ENCODE data around the gene ABCB1.
"Not testable (repeated sequence)": the region's sequence is repeated elsewhere in the genome, so short reads cannot be mapped to it uniquely, and the experiment has no call there.

ABCB1 gene

DNA sequence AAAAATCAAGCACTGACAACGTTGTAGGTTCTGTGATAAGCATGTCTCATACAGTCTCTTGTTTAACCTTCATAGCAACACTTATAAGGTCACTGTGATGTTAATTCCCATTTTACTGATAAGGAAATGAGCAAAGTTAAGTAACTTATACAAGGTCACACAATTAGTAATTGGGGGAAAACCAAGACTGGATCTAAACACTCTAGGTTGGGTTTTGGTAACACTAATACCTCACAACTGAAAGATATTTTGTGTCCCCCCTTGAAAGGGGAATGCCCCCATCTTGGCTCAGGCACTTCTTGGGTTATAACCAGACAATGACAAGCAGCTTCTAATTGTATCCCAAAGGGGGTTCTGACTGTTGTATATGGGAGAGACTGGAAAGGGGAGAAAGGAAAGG lies 89.2 kb downstream of the ABCB1 start:
- no peak for DNase-seq

DNA sequence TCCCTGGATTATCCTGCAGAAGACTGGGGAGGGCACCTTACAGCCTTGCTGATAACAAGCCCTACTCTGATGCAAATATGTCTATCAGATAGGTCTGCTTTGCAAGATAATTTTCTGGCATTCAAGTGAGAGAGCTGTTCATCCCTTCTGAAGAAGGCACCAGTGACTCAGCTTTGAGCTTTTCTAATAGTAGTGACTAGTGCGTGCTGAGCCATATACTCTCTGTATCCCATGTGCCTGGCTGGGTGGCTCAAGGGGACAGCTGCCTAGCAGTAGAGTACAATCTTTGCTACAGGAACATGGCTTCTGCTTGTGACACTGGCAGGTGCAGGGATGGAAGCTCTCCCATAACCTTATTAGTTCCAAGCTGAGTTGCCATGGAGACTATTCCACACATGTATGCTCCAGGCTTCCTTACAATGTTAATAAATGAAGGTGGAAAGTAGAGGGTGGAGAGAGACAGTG lies 90.2 kb downstream of the ABCB1 start:
- DNase-seq = peak; percentile 65

DNA sequence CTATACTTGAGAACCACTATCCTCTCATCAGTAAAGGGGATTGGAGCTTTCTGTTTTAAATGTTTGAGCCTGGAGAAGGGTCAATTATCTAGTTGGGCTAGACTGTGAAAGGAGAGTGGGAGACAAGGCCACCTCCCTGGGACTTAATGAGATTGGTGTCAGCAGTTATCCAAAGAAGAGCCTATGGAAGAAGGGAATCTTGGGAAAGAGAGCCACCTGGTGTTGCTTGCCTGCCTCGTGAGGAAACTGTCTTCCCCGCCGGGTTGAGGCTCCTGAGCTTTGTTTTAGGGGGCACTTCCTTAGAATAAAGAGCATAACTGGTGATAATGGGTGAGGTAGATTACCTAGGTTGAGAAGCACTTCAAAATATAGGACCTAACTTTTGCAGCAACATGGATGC lies 93.2 kb downstream of the ABCB1 start:
- DNase-seq = no peak

DNA sequence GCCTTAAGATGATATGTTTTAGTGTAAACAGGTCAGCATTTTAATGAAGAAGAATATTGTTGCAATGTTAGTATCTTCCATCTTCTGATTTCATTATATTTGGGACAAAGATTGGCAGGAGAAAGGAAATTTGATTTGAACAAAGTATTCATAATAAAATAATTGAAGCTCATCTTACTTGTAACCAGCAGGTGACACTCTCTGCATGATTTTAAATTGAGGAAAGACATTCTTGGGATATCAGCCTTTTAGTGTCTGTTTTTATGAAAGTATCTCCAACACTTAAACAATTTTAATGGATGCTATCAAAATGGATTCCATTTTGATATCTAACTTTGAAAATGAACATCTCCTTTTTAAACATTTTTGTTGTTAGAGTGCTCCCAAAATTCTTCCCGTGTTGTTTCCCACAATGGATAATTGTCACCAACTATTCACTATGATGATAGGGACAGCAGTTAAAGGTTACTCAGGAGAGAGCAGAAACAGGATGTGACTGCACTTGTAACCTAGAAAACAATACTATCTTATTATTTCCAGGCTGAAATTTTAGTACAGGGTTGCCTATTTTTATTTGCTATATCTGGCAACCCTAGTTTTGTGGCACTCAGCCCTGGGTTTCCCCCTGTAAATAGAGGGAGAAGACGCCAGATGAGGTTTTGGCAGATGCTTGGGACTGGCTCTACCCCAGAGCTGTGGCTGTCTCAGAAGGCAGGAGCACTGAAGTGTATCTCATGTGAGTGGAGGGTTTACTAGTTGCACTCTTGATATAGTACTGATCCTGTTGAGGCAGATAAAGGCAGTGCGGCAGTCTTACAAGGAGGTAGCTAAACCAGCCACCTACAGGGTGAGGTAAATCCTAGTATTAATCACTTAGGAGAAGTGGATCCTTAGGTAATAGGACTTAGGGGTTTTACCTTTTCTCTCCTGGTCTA lies 94.2 kb downstream of the ABCB1 start:
- DNase-seq = peak; percentile 25

DNA sequence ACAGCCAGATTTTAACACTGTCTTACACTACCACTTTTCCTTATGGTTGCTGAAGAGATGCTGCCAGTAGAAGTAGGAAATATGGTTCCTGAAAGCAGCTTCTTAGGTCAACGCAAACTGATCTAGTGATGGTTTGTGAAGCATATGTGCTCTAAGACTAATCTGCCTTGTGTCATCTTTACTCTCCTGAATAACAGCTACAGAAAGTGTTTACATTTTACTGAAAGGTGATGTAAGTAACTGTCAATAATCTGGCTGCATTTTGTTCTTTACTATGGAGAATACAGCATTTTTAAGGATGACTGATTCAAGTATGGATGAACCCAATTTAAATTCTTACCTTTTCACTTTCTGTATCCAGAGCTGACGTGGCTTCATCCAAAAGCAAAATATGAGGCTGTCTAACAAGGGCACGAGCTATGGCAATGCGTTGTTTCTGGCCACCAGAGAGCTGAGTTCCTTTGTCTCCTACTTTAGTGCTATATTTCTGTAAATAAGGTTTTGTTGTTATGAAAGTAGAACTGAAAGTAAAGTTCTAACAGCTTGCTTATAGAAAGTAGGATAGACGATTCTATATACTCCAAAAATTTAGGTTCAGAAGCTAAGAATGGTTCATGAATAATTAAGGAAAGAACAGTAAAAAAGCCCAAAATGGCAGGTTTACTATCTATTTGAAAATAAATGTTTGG lies 95.0 kb downstream of the ABCB1 start:
- no peak for DNase-seq

DNA sequence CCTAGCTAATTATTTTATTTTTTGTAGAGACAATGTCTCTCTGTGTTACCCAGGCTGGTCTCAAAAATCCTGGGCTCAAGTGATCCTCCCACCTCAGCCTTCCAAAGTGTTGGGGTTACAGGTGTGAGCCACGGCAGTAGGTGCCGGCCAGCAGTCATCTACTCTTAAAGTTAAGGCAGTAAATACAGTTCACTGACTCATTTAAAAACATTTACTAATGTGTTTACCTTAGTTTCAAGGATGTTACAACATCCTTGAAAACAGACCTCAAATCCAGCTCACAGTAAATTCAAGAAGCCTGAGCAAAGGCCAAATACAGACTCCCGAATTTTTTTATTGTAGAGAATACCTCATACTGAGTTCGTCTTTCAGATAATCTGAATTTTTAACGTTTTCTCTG lies 95.6 kb downstream of the ABCB1 start:
- DNase-seq = no peak

DNA sequence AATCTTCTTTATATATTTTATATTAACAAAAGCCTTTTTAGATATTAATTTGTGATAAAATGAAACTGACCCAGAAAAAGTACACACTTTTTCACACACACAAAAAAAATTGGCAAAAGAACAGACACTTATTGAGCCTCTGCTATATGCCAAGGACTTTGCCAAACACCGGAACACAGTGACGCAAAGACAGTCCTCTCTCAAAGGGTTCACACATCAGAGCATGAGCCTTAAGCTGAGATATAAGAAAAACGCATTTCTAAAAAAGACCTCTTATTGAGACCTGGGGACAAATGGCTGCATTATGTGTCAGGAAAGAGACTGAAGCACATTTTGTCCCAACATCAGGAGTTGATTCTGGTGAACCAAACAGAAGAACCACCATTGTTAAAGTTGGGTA lies 101.2 kb downstream of the ABCB1 start:
- no peak for DNase-seq

DNA sequence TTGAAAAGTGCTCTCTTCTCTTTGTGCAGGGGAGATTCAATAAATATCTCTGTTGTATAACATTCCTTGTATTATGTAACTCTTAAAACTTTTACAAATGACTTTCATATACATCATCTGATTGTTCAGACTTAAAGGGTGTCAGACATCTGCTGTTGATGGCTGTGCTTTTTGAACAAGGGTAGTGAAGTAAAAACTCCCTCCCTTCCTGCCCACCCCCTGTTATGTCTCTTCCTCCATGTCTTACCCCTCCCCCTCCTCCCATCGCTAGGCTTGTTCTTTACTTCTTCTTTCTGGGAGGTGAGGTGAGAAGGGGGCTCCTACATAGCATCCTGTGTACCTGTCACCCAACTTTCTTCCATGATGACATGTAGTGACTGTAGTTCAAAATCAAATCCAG lies 101.8 kb downstream of the ABCB1 start:
- DNase-seq = no peak

DNA sequence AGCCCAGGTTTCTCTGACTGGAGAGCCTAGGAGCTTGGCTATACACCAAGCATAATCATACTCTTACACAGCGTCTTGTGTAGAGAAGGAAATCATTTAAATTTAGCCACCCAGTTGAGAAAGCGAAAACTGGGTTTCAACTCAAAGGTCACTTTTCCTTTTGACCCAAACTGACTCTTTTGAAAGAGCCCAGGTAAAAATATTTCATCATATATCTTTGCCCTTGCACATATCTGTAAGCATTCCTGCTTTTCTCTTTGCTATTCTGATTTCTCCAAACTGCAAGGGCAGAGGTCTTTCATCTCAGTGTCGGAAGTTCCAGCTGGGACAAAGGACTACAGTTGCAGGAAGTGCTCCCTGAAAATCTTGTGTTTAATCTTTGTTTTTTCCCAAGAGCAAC lies 103.2 kb downstream of the ABCB1 start:
- DNase-seq = no peak

DNA sequence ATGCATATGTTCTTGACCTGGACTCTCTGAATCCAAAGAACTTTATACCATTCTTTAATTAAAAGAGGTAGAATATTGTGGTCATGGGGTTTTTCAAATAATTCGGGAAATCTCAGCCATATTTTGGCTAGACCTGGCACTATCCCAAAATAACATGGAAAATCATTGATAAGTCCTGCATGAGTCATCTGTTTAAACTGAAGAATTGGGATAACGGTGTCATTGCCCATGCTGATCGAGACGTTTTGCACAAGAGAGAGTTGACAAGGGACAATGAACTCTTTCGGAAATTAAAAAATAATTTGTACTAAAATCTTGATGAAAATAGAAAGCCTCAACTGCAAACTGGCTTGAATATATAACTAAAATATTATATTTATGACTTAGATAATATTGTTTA lies 105.3 kb downstream of the ABCB1 start:
- no peak for DNase-seq

DNA sequence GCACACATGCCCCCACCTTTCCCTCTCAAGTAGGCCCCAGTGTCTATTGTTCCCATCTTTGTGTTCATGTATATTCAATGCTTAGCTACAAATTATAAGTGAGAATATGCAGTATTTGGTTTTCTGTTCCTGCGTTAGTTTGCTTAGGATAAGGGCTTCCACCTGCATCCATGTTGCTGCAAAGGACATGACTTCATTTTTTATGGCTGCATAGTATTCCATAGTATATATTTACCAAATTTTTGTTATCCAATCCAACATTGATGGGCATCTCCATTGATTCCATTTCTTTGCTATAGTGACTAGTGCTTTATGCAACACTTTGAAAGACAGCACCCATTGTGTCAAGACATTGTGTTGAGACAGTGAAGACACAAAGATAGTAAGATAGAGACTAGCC lies 106.2 kb downstream of the ABCB1 start:
- no peak for DNase-seq

DNA sequence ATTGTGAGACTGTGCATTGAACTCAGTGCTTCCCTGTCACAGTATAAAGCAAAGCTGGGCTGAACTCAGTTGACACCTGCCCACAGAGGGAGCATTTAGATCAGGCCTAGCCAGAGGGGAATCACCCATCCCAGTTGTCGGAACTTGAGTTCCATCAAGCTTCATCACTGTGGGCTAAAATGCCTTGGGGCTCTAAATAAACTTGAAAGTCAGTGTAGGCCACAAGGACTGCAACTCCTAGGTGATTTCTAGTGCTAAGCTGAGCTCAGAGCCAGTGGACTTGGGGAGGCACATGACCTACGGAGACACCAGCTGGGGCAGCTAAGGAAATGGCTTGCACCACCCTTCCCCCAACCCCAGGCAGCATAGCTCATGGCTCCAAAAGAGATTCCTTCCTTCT lies 117.6 kb downstream of the ABCB1 start:
- no peak for DNase-seq

DNA sequence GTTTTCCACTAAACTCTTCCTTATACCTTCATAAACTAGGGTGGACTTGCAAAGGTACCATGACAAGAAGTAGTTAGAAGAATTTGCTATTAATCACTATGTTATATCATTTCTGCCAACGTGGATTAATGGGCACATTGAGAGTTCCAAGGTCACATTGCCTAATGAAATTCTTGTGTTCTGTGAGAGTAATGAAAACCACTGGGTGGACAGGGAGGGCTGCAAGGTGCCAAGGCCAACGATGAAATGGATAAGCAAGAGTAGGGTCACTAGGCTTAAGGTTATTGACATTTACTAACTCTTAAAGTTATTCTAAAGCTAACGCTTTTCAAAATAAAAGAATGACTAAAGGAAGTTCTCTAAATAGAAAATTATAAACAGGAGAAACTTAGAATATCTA lies 118.6 kb downstream of the ABCB1 start:
- DNase-seq = no peak

DNA sequence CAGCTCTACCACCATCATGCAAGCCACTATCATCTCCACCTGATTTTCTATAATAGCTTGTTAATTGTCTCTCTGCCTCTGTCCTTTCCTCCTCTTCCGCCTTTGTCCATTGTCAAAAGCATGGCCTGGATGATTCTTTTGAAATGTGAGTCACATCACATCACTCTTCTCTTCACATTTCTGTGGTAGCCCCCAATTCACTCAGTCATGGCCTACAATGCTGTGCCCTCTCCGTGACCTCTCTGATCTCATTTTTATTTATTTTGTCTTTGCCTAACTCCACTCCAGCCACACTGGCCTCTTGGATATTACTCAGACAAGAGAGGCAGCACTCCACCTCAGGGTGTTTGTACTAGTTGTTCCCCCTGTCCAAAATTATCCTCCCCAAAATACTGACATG lies 120.3 kb downstream of the ABCB1 start:
- no peak for DNase-seq

DNA sequence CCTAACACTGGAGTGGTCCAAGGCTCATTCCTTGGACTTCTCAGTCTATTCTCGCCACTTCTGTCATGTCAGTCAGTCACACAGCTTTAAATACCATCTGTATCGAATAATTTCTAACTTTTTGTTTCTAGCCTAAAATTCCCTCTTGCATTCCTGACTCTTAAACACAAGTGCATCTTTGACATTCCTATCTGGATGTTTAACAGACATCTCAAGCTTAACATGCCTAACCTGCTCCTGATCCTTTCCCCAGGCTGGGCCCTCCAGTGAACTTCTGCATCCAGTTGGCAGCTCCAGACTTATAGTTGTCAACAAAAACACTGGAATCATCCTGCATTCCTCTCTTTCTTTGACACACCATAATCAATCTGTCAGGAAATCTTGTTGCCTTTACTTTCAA lies 120.7 kb downstream of the ABCB1 start:
- DNase-seq = no peak

DNA sequence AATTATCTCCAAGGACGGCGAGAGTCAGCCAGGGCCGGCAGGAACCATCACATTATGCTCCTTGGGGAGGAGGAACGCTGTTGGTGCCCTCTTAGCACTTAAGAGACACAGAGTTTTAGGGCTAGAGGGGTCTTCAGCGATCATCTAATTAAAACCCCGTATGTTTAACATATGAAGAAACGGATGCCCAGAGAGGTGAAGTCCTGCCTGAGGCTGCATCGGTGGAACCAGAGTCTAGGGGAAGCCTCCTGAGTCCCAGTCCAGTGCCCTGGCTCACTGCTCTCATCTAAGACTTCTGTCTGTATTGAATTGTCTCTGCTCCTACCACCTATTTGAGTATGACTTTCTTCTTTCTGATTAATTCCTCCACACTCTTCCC lies 124.5 kb downstream of the ABCB1 start:
- DNase-seq = no peak

DNA sequence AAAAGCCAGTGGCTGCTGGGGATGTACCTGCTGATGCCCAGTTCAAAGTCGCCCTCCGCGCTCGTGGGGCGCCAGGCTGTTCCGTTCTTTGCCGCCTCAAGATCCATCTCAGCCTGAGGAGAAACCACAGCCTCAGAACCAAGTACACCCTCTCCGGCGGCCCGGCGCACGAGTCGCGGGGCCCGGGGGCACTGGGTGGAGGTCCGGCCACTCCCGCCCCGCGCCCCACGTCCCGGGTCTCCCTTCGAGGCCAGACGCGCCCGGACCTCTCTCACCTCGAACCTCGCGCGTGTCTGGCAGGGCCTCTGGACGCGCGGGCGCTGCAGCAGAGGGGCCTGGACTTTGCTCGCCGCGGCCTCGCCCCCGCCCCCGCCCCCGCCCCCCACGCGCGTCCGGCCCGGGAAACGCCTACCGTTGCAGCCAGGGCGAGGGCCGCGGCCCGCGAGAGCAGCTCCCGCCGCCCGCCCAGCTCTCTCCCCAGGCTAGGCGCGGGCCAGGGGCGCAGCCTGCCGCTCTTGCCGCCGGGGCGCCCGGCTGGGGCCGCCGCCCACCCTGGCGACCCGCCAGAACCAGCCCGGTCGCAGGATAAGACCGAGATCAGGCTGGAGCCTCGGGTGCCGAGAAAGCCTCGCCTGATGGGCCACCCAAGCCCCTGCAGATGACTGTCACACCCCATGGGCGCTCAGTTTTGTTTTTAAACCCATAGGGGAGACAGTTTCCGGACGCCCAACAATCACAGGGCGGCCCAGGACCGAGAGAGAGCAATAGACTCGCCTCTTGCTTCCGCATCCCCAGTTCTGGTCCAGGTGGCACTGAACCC lies 125.1 kb downstream of the ABCB1 start, which contains the start of gene ABCB4:
Gene ABCB4 (minus strand): TSS at position 322 of the 820 bp plus-strand sequence. CDS start 215 bp downstream, at position 107.
- DNase-seq = no peak

DNA sequence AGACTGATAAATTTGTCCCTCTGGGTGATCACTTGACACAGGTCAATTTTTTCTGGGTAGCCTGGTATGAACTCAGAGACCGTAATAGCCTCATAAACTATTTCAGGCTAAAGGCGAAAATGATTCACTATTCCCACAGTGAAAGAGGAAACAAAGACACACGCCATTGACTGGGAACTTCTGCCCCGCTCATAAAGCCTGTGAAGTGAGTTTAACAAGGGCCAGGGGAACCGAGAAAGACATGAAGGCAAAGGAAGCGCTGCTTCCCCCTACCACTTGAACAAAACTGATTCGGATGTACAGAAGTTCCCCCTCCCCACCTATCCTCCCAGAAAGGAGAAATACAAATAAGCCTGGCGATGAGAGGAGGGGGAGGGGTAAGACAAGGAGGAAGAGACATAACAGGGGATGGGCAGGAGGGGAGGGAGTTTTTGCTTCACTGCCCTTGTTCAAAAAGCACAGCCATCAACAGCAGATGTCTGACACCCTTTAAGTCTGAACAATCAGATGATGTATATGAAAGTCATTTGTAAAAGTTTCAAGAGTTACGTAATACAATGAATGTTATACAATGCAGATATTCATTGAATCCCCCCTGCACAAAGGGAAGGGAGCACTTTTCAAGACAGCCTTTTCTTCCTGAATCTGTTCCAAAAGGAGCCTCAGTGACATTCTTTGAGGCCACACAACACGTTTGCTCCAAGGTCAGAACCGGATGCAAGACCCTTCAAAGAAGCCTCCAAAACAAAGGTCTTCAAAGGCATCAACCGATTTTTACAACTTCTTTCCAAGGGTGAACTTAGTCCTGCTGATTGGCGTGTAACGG lies 125.9 kb downstream of the ABCB1 start:
- DNase-seq = no peak

DNA sequence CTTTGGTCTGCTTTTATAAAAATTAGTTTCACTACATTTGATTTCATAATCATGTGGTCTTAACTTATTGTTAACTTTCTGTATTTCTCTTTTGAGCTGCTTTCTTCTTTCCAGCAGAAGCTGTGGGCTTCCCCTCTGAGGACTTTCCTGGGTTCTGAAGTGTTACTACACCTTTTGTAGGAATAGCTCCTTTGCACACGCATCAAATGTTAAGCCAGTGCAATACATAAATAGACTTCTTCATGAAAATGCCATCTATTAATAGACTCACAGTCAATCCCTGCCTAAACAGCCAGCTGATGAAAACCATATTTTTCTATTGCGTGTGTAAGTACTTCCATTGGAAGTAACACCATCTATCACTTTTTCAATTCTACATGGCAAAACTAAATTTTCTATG lies 126.7 kb downstream of the ABCB1 start:
- no peak for DNase-seq

DNA sequence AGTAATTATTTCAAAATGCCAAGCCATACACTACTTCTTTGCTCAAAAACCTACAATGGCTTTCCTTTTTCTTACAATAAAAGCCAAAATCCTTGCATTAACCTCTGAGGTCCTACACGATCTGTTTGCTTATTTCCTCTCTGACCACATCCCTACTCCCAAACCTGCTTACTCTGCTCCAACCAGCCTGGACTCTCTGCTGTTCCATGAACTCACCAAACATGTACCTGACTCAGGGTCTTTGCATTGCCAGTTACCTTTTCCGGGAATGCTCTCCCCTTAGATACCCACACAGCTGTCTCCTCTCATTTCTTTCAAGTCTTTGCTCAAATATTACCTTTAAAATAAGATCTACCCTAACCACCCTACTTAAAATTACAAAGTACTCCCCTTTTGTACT lies 127.5 kb downstream of the ABCB1 start:
- no peak for DNase-seq

DNA sequence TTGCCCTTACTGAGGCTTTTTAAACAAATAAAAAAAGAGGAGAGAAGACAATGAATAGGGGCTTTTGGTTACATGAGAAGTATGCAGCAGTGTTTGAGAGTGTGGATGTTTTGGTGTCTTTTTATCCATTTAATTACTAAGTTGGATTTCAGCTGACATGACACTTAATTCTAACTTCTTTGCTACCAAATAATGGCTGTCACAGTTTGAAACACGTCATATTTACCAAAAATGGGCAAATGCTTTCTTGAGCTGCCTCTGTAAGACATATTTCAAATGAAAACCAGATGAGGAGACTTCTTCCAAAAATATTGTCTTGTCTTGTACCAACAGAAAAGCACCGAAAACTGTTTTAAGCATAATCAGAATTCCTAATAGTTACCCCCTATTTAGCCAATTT lies 129.2 kb downstream of the ABCB1 start:
- DNase-seq = no peak

DNA sequence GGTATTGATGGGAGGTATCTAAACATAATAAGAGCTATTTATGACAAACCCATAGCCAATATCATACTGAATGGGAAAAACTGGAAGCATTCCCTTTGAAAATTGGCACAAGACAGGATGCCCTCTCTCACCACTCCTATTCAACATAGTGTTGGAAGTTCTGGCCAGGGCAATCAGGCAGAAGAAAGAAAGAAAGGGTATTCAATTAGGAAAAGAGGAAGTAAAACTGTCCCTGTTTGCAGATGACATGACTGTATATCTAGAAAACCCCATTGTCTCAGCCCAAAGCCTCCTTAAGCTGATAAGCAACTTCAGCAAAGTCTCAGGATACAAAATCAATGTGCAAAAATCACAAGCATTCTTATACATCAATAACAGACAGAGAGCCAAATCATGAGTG lies 131.5 kb downstream of the ABCB1 start:
- not testable (repeated sequence) for DNase-seq

DNA sequence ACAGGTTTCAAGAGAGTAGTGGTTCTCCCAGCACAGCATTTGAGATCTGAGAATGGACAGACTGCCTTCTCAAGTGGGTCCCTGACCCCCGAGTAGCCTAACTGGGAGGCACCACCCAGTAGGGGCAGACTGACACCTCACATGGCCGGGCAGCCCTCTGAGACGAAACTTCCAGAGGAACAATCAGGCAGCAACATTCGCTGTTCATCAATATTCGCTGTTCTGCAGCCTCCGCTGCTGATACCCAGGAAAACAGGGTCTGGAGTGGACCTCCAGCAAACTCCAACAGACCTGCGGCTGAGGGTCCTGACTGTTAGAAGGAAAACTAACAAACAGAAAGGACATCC lies 135.2 kb downstream of the ABCB1 start:
- not testable (repeated sequence) for DNase-seq

All from NCI-H1105 treated with DMSO at 0.1 percent for 48 hours (cell line).